NB4 (cell line): ENCODE results near the gene TRMT1.

Experiments used
- MYC ChIP-seq: IDR thresholded peaks from 2 replicates; pipeline ENCODE4 v1.6.1; 2011; ENCODE audit warnings: low read depth, low read length
- POLR2A ChIP-seq: IDR thresholded peaks from 2 replicates; pipeline ENCODE4 v1.6.1; 2011; ENCODE audit warnings: mild to moderate bottlenecking; ENCODE audit not compliant: insufficient read length; ENCODE audit errors: extremely low read depth
- TF ChIP-seq, protein P1 (sequence below): IDR thresholded peaks from one replicate; pipeline ENCODE4 v1.5.1; 2012; ENCODE audit warnings: low read depth, low read length
- TF ChIP-seq, protein P2 (sequence below): IDR thresholded peaks from 2 replicates; pipeline ENCODE4 v1.6.1; 2011; ENCODE audit warnings: low read depth, low read length

DNA sequence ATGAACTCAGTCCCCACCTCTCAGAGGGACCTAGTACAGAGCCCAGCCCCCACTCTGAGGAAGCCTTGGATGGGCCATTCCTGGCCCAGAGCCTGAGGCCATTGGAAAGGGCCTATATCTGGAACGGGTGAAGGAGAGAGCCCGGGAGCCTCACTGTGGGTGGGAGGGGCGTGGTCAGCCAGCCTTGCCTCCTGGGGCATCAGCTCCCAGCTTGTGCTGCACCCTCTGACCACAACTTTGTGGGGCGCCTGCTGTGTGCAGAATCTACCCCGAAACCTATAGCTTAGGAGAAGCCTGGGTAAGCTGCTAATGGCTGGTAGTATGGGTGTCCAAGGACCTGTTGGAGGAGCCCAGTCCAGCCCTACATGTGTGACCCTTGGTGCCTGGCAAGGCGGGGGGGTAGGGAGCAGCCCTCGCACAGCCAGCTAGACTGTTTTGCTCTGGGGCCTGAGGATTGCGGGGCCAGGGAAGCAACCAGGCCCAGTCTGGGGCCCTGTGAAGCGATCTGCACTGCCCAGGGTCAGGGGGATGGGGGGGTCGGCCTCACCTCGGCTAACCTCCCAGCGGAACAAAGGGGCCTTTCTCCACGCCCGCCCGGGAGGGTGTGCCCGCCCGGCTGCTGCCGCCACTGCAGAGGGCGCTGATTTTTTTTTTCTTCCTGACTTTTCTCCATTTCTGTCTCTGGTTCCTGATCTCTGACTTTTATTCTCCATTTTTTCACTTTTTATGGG, 56.1 kb downstream of the TRMT1 start:
- TF ChIP-seq POLR2A: no peak
- TF ChIP-seq, protein P1, sequence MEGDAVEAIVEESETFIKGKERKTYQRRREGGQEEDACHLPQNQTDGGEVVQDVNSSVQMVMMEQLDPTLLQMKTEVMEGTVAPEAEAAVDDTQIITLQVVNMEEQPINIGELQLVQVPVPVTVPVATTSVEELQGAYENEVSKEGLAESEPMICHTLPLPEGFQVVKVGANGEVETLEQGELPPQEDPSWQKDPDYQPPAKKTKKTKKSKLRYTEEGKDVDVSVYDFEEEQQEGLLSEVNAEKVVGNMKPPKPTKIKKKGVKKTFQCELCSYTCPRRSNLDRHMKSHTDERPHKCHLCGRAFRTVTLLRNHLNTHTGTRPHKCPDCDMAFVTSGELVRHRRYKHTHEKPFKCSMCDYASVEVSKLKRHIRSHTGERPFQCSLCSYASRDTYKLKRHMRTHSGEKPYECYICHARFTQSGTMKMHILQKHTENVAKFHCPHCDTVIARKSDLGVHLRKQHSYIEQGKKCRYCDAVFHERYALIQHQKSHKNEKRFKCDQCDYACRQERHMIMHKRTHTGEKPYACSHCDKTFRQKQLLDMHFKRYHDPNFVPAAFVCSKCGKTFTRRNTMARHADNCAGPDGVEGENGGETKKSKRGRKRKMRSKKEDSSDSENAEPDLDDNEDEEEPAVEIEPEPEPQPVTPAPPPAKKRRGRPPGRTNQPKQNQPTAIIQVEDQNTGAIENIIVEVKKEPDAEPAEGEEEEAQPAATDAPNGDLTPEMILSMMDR: no peak
- TF ChIP-seq, protein P2, sequence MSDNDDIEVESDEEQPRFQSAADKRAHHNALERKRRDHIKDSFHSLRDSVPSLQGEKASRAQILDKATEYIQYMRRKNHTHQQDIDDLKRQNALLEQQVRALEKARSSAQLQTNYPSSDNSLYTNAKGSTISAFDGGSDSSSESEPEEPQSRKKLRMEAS: no peak
- no peak for TF ChIP-seq MYC
